SK-N-SH (cell line): ENCODE measurements around the gene ATP8A1. TPM values are rescaled to one million over a fixed set of nuclear protein-coding genes. Genes with fewer than 3 reads are reported as not detected.

Experiments
- CTCF ChIA-PET: fragments of 300-600, 350-600 bp; formaldehyde crosslinking; extraction: SDS; loops from one replicate; lab custom pipeline; 2021; lab: Yijun Ruan, JAX
- POLR2A ChIA-PET: fragments of 350-600 bp; sonication (Branson Sonifier 250); formaldehyde crosslinking; extraction: SDS; loops from one replicate; lab custom pipeline; 2020; ENCODE audit warnings: antibody characterized with exemption, inconsistent platforms; lab: Yijun Ruan, JAX
- DNase-seq: peaks from one replicate; pipeline ENCODE4 v3.0.0; 2012
- H2AFZ ChIP-seq: fragments of 200-600 bp; sonication (generic); 2 replicates; pipeline ENCODE4 v1.8.1; 2016; ENCODE audit warnings: antibody characterized with exemption, mild to moderate bottlenecking, low read depth
- H3F3A ChIP-seq: fragments of 200-600 bp; sonication (generic); replicated peaks from 2 replicates; pipeline ENCODE3; 2016; ENCODE audit warnings: antibody characterized with exemption, mild to moderate bottlenecking; ENCODE audit not compliant: insufficient read depth
- H3K27ac ChIP-seq, 2 experiments: fragments of 200-500 bp in 1 of 2; fragments of 200-600 bp in 1 of 2; sonication (Bioruptor generic) in 1 of 2; sonication (generic), shearing (Covaris generic) in 1 of 2; 2 replicates each; pipeline versions ENCODE4 v1.5.1 to v1.6.1; 2014 to 2016; ENCODE audit warnings: low read depth in 2 of 2, inconsistent platforms in 1 of 2, low read length in 1 of 2, mild to moderate bottlenecking in 1 of 2, mixed read lengths in 1 of 2
- H3K27me3 ChIP-seq: fragments of 200-600 bp; sonication (generic), shearing (Covaris generic); 2 replicates; pipeline ENCODE4 v1.6.1; 2016; ENCODE audit warnings: mixed run types; ENCODE audit not compliant: insufficient read depth
- H3K36me3 ChIP-seq, 2 experiments: fragments of 200-500 bp in 1 of 2; fragments of 200-600 bp in 1 of 2; sonication (Bioruptor generic) in 1 of 2; sonication (generic) in 1 of 2; replicated peaks in 1 of 2; 2 replicates each; pipeline versions ENCODE3 to v1.5.1; 2014 to 2016; ENCODE audit warnings: low read length in 1 of 2, mild to moderate bottlenecking in 1 of 2; ENCODE audit not compliant: insufficient read depth in 2 of 2, control insufficient read depth in 1 of 2
- H3K4me1 ChIP-seq, 2 experiments: fragments of 200-500 bp in 1 of 2; fragments of 200-600 bp in 1 of 2; sonication (Bioruptor generic) in 1 of 2; sonication (generic), shearing (Covaris generic) in 1 of 2; 2 replicates each; pipeline versions ENCODE4 v1.5.1 to v1.6.1; 2014 to 2016; ENCODE audit warnings: low read depth in 1 of 2, low read length in 1 of 2, mixed run types in 1 of 2; ENCODE audit not compliant: insufficient read depth in 2 of 2, control insufficient read depth in 1 of 2
- H3K4me2 ChIP-seq: fragments of 200-600 bp; sonication (generic), shearing (Covaris generic); 2 replicates; pipeline ENCODE4 v1.6.1; 2017; ENCODE audit warnings: mixed run types
- H3K4me3 ChIP-seq, 2 experiments: fragments of 200-500 bp in 1 of 2; fragments of 200-600 bp in 1 of 2; sonication (Bioruptor generic) in 1 of 2; sonication (generic), shearing (Covaris generic) in 1 of 2; 2 replicates each; pipeline versions ENCODE4 v1.5.1 to v1.8.1; 2014 to 2016; ENCODE audit warnings: low read depth in 2 of 2, inconsistent platforms in 1 of 2, low read length in 1 of 2, mild to moderate bottlenecking in 1 of 2, mixed read lengths in 1 of 2, moderate library complexity in 1 of 2
- H3K79me2 ChIP-seq: fragments of 200-600 bp; sonication (generic); 2 replicates; pipeline ENCODE4 v1.8.1; 2017; ENCODE audit warnings: mild to moderate bottlenecking; ENCODE audit not compliant: insufficient read depth
- H3K9ac ChIP-seq: fragments of 200-600 bp; sonication (generic); 2 replicates; pipeline ENCODE4 v1.6.1; 2017; ENCODE audit warnings: mixed run types
- H3K9me2 ChIP-seq: fragments of 200-600 bp; sonication (generic); 2 replicates; pipeline ENCODE4 v1.6.1; 2017; ENCODE audit warnings: mixed run types
- H3K9me3 ChIP-seq: fragments of 200-600 bp; sonication (generic); 2 replicates; pipeline ENCODE4 v1.6.1; 2017; ENCODE audit warnings: mixed run types, mild to moderate bottlenecking, moderate library complexity
- H4K20me1 ChIP-seq: fragments of 200-600 bp; sonication (generic); 2 replicates; pipeline ENCODE4 v1.6.1; 2017; ENCODE audit warnings: mild to moderate bottlenecking, mixed run types; ENCODE audit not compliant: insufficient read depth
- CHD2 ChIP-seq: fragments of 150-350 bp; IDR thresholded peaks from 2 replicates; pipeline ENCODE4 v1.6.1; 2018; ENCODE audit warnings: low read length; ENCODE audit not compliant: partially characterized antibody
- EZH2phosphoT487 ChIP-seq: fragments of 200-600 bp; sonication (generic); IDR thresholded peaks from 2 replicates; pipeline ENCODE4 v1.6.1; 2017; ENCODE audit warnings: low read depth, mixed run types, mild to moderate bottlenecking, antibody characterized with exemption, moderate library complexity, borderline replicate concordance
- FOSL2 ChIP-seq: IDR thresholded peaks from 2 replicates; pipeline ENCODE4 v1.4.0; 2012; ENCODE audit warnings: low read depth, mild to moderate bottlenecking, moderate library complexity, borderline replicate concordance
- IRF3 ChIP-seq: fragments of 150-350 bp; IDR thresholded peaks from 2 replicates; pipeline ENCODE4 v1.6.1; 2016; ENCODE audit warnings: mild to moderate bottlenecking, low read depth, low read length
- MXI1 ChIP-seq: IDR thresholded peaks from 2 replicates; pipeline ENCODE4 v1.6.1; 2012; ENCODE audit warnings: mild to moderate bottlenecking, low read depth, low read length, improper control_type of control experiment
- NFIC ChIP-seq: IDR thresholded peaks from 2 replicates; pipeline ENCODE4 v1.4.0; 2012; ENCODE audit warnings: borderline replicate concordance
- POLR2AphosphoS5 ChIP-seq: IDR thresholded peaks from 2 replicates; pipeline ENCODE4 v1.6.1; 2012; ENCODE audit warnings: low read depth, low read length
- RFX5 ChIP-seq: IDR thresholded peaks from 2 replicates; pipeline ENCODE4 v1.6.1; 2012; ENCODE audit warnings: mild to moderate bottlenecking, improper control_type of control experiment, low read length
- SIN3A ChIP-seq: IDR thresholded peaks from 2 replicates; pipeline ENCODE4 v1.6.1; 2012; ENCODE audit warnings: low read depth, mild to moderate bottlenecking, low read length, moderate library complexity, borderline replicate concordance
- TCF12 ChIP-seq: IDR thresholded peaks from 2 replicates; pipeline ENCODE4 v1.4.0; 2012
- TEAD4 ChIP-seq: IDR thresholded peaks from 2 replicates; pipeline ENCODE4 v1.4.0; 2012; ENCODE audit warnings: mild to moderate bottlenecking, borderline replicate concordance; ENCODE audit not compliant: insufficient read depth
- USF1 ChIP-seq: IDR thresholded peaks from 2 replicates; pipeline ENCODE4 v1.4.0; 2012; ENCODE audit warnings: low read depth, borderline replicate concordance
- WGBS: methylation state at CpG from one replicate; pipeline ENCODE4 v1.1.6; 2017; ENCODE audit warnings: low lambda C conversion rate; 5-methylcytosine and 5-hydroxymethylcytosine counted together
- polyA plus RNA-seq, 3 experiments: library from polyadenylated mRNA; depleted of rRNA; stranded (reverse); fragments of >200 nt; gene quantifications; 2 replicates each; pipeline ENCODE4 v1.2.3, GENCODE V29; 2012

ATP8A1 gene
- polyA plus RNA-seq, 1 of the 3 experiments (the other 2 are of a cell fraction) = 0.38 TPM

- ChIA-PET POLR2A (no interaction called here), CTCF (interaction anchor here (0.8 kb wide), 1 partner anchor 8 kb away, joined by 3 read pairs; no protein-coding TSS in a partner anchor)
- Histone ChIP-seq H3K27ac (no peak overlapping the region), H3K9ac (no peak overlapping the region), H3F3A (no peaks in the 10 kb centered on the region), H2AFZ (no peak overlapping the region), H3K36me3 (no peaks in the 10 kb centered on the region), H3K4me2 (no peak overlapping the region)
- TF ChIP-seq CHD2 (no peak), TEAD4 (no peak), FOSL2 (no peak), EZH2phosphoT487 (no peak), IRF3 (no peak), USF1 (no peak), SIN3A (no peak), MXI1 (no peak), TCF12 (no peak), NFIC (no peak)
- TF ChIP-seq, all 33 proteins: peak for 0
- peaks cover 0 to 3% of the 10 kb centered on the region in 2 experiments; a peak in 1 of 4 replicates for H3K4me1 ChIP-seq
- no peaks in the 10 kb centered on the region for H3K79me2 ChIP-seq
- no peaks in the 10 kb centered on the region for H4K20me1 ChIP-seq
- DNase-seq = no peak
- H3K27me3 ChIP-seq = no peaks in the 10 kb centered on the region
- H3K9me2 ChIP-seq = no peaks in the 10 kb centered on the region
- no peak overlapping the region for H3K4me3 ChIP-seq
- no peaks in the 10 kb centered on the region for H3K9me3 ChIP-seq
- 46% methylated on average over 5 of the region's 5 CpGs for WGBS
Observed at GRCh38 chr4:42605264-42605663, 51.6 kb downstream of the ATP8A1 start.

DNA sequence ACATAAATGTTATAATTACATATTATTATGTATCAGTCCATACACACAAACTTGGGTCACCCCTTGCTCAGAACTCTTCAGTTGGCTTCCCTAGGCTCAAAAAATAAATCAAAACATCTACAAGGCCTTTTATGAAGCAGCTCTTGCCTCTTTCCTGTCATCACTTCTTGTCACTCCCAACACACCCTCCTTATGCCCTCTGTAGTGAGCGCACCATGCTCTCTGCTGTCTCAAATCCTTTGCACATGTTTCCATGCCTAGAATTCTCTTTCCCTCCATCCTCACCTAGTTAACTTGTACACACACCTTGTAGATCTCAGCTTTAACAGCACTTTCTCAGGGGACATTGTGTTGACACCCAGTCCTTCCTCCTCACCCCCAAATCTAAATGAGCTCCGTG lies 53.0 kb downstream of the ATP8A1 start:
- Histone ChIP-seq H3K4me1 (peaks cover 0 to 3% of the 10 kb centered on the region in 2 experiments; a peak in 1 of 4 replicates), H3K27me3 (no peaks in the 10 kb centered on the region), H3K4me3 (no peak overlapping the region), H3F3A (no peaks in the 10 kb centered on the region), H3K9ac (no peak overlapping the region), H3K9me2 (no peaks in the 10 kb centered on the region), H2AFZ (no peak overlapping the region), H3K9me3 (no peaks in the 10 kb centered on the region), H3K79me2 (no peaks in the 10 kb centered on the region), H4K20me1 (no peaks in the 10 kb centered on the region), H3K36me3 (no peaks in the 10 kb centered on the region), H3K27ac (no peak overlapping the region), H3K4me2 (no peak overlapping the region)
- DNase-seq = no peak
- ChIA-PET POLR2A (no interaction called here), CTCF (no interaction called here)
- WGBS = 72% methylated on average over 2 of the region's 2 CpGs
- TF ChIP-seq TEAD4 (no peak), POLR2AphosphoS5 (no peak), RFX5 (no peak)
